HG03354 (cell line): ENCODE results near the gene CROCC.

Source experiments
- ATAC-seq: cut with Tn5 transposase; IDR thresholded peaks from one replicate; pipeline ENCODE4 v1.9.1; 2021; ENCODE audit warnings: mild to moderate bottlenecking; ENCODE audit not compliant: unreplicated experiment, poor library complexity, severe bottlenecking

CROCC gene

DNA sequence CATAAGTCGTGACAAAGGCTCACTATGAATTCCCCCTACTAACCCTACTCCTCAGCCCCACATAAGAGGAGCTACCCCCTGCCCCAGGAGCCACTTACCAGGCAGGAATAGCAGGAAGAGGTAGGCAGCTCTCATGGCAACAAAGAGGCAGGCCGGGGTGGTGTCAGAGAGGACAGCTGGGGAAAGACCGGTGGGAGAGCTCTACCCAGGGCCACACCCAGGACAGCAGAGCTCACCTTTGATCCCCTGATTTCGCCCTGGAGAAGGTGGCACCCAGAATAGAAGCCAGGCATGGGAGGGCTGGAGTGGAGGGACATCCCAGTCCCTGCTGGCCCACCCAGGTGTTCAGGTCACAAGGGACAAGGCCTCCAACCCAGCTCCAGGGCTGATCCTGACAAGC is 56.4 kb downstream of the CROCC start:
- no peak for ATAC-seq

DNA sequence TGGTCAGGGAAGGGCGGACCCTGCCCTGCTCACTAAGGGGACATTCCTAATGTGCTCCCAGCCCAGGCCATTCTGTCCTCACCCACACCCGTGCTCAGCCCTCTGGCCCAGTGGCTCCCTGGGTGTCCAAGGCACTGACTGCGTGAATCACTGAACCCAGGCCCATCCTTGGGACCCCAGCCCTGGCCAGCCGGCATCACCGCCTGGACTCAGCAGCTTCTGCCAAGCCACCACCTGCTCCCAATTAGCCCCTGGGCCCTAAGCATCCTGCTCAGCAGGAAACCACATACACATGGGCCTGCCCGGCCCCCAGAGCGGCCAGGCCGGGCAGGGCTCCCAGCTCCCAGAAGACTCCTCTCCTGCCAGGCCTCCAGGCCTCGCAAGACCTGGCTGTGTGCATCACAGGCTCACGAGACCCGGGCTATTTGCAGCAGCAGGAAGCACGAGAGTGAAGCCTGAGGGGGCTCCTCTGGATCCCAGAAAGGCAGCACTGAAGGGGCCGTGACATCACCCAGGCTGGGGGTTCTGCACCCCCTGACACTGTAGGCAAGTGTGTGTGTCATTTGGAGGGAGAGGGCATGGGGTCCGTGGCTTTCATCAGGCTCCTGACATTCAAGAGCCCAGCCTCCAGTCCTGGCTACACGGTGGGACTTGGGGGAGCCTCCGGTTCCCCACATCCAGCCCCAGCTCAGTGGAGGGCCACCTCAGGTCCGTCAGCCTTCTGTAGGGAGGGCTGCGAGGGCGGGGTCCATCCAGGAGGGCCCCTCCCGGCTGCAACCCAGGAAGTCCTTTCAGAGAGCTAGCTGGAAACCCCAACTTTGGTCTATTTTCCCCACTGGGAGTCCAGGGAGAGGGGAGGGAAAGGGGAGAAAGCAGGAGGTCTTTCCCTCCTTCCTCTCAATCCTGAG is 57.1 kb downstream of the CROCC start:
- no peak for ATAC-seq

DNA sequence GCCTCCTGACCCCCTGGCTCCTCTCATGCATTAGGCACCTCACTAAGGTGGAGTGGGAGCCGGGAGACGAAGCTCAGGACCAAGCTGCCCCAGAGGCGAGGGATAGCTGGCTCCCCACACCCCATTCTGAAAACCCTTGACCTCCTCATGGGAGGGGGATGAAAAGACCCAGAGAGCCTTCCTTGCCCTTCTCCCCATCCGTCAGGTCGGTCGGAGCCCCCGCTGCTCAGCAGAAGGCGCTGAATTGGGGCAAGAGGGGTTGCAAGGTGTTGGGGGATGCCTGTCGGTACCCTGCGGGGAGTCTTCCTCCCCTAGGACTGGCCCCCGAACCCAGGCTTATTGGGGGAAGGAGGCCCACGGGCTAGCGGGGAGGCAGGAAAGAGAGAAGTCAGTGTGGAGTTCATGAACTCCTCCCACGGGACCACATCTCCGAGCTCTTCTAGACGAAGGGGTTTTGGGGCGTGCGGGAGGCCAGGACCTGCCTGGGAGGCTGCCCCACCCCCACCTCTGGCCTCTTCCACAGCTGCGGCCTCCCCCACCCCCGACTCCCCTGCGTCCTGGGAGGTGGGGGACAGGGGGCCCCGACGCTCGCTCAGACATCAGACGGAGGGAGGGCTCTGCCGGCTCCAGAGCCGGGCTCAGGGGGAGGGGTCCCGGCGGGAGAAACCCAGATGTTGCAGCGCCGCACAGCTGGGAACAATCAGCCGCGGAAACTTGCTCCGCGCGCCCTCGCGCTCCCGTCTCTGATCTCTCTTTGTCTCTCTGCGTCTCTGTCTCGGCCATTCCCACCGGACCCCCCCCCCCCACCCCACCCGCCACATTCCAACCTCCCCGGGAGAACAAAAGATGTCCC is 58.0 kb downstream of the CROCC start:
- no peak for ATAC-seq

DNA sequence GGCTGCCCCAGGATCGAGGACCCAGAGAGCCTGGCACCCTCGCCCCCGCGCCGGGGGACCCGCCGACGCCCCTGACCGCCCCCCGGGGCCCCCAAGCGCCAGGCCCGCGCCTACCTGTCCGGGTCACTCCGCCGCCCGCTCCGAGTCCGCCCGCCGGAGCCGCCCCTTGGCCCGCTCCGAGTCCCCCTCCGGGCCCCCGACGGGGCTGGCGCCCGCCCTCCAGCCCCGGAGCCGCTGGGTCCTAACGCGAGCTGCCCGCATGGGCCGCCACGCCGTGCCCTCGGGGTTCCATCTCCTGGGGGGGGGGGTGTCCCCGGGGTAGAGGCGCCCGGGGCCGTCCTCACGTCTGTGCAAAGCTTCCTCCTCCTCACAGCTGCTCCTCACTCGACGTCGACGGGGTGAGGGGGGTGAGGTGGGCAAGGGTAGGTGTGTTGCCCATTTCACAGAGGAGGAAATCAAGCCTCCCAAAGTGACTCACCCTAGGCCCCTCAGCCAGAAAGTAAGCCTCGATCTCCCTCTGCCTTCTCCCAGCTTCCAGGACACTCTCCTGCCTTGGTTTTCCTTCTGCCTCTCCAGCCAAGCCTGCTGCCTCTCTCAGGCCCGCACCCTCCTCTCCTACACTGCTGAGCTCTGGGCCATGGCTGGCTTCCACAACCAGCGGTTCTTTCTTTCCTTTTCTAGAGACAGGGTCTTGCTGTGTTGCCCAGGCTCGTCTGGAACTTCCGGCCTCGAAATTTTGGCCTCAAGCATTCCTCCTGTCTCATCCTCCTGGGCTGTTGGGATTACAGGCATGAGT is 58.9 kb downstream of the CROCC start, which contains the start of gene MFAP2:
MFAP2 (minus strand) TSS at position 148 of the 796 bp plus-strand sequence. CDS start 2,347 bp downstream, outside the sequence.
- ATAC-seq = no peak

DNA sequence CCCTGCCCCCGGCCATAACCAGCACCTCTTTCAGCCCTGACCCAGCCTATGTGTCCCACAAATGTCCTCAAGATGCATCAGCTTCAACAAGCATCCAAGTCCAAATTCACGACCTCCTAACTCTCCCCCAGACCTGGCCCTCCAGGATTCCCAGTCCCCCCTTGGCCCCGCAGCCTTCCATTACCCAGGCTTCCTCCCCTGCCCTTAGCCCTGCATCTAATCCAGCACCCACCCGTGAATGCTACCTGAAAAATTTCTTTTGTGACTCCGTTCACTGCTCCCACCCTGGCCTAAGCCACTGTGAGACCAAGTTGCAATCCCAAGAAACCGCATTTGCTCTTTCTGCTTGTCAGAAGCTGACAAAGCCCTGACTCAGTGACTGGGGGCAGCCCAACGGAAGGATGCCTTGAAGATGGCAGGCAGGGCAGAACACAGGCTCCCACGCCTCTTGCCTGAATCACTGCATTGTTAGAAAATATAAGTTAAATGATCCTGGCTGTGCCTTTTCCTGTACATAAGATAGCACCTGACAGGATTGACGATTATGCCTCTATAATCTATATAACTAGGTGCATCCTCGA is 59.6 kb downstream of the CROCC start:
- no peak for ATAC-seq

DNA sequence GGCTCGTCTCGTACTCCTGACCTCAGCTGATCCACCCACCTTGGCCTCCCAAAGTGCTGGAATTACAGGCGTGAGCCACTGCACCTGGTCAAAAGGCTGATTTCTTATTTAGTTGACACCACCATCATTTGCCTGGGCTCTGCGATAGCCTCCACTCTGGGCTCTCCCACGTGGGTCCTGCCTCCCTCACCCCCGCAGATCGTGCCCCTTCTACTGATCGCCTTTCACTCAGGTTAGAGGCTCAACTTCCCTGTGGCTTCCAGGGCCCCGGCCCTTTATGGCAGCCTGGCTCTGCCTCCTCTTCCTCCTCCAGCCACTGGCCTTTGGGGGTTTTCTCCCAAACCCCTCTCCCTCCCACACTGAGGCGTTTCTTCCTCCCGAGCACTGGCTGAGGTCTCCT is 61.2 kb downstream of the CROCC start:
- no peak for ATAC-seq

DNA sequence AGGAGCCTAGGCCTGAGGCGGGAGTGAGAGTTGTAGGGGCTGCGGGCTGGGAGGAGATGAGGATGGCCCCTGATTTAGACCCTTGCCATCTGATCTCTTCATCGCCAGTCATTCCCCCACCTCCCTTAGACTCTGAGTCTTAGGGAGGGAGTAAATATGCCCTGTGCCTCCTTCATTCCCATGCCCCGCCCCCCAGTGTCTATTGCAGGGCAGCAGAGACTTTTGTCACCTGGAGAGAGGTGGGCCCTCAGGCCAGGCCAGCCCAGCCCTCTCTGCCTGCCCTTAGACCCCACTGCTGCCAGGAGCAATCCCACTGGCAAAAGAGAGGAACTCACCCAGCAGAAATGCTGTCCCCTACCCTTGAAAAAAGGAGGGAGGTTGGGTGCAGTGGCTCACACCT is 61.9 kb downstream of the CROCC start:
- no peak for ATAC-seq

DNA sequence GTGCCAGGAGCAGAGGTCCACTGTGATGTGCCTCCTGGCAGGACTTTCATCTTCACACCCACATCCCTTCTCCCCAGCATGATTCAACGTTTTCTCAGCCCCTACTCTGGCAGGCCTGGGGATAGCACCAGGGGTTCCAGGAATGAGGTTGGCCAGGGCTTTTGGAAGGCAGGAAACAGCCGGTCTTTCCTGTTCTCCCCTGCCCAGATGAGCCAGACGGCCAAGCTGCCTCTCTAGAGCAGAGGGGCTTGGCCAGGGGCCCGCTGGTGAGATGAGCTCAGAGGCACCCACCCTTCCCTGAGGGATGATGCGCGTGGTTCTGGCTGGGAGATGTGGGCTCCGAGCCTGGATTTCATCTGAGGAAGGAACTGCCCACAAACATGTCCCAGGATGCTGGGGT is 63.0 kb downstream of the CROCC start:
- ATAC-seq = no peak

DNA sequence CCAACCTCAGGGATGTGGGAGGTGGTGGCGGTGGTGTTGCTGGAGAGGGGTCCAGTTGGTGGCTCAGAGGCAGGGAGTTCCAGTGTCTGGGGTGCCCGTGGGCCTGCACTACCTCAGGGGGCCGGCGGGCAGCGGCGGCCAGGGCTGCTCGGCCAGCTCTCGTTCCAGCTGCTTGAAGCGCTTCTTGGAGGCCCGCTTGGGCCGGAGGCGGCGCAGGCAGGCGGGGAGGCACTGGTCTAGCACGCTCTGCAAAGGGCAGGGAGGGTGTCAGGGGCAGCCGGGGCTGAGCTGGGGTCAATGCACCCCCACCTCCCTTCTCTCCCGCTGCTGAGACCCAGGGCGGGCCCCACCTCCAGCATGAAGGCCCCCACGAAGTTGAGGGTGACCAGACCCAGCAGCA is 64.4 kb downstream of the CROCC start:
- ATAC-seq = no peak

DNA sequence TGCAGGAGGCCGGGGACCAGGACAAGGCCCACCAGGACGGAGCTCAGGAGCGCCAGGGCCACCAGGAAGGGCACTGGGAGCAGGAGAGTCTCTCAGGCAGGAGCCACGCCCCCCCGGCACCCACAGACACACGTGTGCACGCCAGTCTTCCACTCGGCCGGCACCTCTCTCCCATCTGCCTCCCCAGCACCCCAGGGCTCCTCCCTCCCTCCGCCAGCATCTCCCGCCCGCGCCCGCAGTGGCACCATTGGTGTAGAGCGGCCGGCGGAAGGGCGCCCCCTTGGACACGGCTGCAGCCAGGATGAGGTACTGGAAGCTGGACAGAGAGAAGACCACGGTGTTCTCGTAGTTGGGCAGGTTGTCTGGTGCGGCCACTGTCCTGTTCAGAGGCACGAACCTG is 64.8 kb downstream of the CROCC start:
- ATAC-seq = no peak

DNA sequence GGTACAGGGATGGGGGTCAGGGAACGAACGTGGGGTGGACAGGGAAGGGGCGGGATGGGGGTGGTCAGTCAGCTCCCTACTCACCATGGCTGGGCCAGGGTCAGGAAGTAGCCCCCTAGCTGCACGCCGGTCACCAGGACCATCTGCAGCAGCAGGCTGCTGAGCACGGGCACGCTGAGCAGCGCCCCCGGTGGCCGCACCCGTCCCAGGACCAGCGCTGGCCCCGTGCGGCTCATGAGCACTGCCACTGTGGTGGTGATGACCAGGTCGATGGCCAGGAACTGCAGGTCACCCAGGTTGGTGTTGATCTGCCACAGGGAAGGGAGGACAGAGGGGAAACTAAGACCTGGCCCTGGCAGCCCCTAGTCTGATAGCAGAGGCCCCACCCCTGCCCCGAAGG is 65.2 kb downstream of the CROCC start:
- no peak for ATAC-seq

DNA sequence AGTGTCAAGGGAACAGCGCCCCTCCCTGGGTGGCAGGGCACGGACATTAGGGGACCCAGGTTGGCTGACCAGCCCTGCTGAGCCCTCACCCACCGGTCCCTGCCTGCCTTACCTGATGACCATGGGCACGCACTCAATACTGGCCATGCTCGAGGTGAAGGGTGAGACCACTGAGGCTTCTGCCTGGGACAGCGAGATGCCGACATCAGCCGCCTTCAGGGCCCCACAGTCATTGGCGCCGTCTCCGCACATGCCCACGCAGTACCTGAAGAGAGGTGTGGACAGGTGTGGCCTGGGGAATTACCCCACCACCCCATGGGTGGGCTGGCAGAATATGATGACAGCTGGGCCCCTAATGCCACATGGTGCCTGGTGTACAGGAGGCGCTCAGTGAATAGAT is 66.5 kb downstream of the CROCC start:
- ATAC-seq = no peak

DNA sequence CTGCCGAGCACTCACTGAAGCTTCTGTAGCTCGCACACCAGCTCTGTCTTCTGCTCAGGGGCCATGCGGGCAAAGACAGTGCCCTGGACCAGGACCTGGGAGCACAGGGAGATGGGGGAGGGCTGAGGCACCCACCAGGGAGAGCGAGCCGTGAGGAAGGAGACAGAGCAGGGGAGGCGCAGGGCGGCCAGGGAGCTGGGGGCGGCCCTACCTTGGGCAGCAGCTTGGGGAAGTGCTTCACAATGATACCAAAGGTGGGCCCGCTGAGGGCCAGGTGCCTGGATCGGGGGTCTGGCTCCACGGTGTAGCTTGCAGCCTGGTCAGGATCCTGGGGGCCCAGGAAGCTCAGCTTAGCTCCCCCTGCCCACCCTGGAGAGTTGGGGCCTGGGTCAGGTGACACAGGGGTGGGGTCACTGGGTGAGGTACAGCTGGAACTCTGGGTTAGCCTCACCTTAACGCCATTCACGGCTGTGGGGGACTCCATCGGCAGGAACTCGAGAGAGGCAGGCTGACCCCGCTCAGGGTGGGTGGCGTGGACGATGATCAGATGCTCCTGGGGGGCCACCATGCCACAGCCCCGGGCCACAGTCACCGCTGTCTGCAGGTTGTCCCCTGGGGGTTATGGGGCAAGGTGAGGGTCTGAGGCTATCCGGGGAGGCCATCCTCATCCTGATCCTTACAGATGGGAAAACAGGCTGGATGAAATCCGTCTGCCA is 68.1 kb downstream of the CROCC start:
- no peak for ATAC-seq

DNA sequence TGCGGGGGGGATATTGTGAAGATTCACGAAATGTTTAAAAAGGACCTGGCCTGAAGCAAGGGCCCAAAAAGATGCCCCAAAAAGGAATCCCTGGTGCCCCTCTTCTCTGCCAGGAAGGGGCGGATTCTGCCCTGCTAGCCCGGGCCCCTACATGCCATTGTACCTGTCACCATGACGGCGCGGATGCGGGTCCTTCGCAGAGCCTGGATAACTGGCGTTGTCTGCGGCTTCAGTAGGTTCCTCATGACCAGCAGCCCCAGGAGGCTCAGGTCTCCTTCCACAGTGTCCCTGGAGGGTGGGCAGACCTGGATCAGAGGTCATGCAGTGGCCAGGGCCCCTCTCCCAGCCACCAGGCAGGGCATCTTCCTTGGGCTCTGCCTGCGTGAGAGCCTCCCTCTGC is 69.8 kb downstream of the CROCC start:
- ATAC-seq = no peak

DNA sequence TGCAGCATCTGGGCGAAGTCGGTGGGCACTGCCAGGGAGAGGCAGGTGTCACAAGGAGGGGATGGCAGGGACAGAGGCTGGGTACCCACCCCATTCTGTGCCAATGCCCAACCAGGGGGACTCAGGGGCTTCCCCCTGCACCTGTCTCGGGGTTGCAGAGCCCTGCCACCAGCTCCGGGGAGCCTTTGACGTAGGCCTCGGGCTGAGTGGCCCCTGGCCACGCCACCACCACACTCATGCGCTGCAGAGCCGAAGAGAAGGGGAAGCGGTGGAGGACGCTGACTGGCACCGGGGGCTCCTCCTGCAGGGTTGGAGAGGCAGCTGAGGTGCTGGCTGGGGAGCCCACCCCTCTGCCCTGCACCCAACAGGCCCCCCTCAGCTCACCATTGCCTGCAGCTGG is 70.4 kb downstream of the CROCC start:
- no peak for ATAC-seq

DNA sequence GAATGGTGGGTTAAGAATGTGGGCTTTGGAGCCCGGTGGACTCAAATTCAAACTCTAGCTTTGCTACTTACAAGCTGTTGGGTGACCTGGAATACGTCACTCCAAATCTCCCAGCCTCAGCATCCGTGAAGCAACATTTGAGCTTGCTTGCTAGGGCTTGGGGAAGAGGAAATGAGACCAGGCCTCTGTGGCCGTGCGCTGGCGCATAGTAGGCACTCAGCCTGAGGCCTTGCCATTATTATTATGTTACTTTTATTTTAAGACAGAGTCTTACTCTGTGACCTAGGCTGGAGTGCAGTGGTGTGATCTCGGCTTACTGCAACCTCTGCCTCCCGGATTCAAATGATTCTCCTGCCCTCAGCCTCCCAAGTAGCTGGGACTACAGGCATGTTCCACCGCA is 70.9 kb downstream of the CROCC start:
- no peak for ATAC-seq

DNA sequence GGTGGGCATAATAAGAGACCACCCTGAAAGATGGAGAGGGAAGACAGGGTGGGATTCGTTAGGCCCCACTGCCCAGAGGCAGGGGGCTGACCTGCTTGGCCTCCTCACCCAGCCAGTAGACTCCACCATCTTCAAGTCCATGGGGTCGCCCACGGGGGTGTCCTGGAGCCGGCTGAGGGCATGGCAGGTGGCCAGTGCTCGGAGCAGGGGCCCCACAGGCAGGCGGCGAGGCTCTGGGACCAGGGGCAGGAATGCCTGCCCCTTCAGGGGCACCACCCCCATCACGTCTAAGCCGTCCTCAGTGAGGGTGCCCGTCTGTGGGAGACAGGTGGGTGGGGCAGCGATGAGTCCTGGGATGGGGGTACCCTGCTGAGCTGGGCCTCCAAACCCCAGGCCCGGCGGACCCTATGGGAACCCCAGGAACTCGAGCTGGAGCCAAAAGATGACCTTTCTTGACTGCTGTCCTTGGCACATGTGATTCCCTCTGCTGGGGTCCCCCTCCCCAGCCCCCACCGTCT is 71.8 kb downstream of the CROCC start:
- no peak for ATAC-seq

DNA sequence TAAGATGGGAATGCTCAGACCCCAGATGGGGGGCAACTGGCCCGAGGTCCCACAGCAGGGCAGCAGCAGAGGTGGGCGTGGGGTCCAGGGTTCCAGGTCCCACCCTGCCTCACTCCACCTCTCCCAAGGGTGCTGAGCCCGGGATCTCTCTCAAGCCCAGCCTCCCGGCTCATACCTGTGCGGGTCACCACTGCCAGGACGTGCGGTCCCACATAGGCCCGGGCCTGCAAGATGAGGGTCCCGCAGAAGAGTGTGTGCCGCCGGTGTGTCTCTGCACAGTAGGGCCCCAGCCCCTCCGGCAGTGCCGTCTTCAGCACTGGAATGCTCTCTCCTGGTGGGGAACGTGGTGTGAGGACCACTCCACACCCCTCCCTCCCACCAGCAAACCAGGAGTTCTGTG is 75.1 kb downstream of the CROCC start:
- ATAC-seq = no peak

DNA sequence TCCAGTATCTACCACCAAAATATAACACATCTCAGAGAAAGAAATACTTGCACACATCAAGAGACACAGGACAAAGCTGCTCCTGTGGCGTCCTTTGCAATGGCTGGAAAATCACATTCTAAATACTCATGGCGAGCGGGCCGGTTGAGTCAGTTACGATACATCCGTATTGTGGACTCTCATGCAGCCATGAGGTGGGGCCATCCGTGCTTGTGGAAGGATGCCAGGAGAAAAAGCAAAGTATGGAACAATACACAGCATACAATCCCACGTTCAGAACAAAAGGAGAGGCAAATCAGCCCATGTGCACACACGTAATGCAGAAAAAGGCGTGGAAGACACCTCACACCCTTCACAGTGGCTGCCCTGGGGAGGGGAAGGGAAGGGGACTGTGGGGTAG is 76.9 kb downstream of the CROCC start:
- no peak for ATAC-seq
